KBM-7 (cell line): Measurements from ENCODE around the gene CACNA2D2.

Experiments
- DNase-seq: peaks from one replicate; pipeline ENCODE4 v3.0.0-alpha.2; 2015
- in situ Hi-C: fragments of 300-500 bp; cut with MboI; formaldehyde crosslinking; loops from 2 replicates; pipeline ENCODE4 v1.14.3; 2020; ENCODE audit warnings: low sequenced_read_pairs, low pct_unique_long_range_greater_than_20kb, mixed read lengths

CACNA2D2 gene

GRCh38 chr3:50325113-50325480, 178.3 kb downstream of the CACNA2D2 start:
- in situ Hi-C loops: no loop called here
- DNase-seq: no peak

- in situ Hi-C loops: no loop called here
- peak; percentile 77 for DNase-seq
These were observed 178.9 kb downstream of the CACNA2D2 start for GRCh38 chr3:50324351-50325112.

GRCh38 chr3:50323614-50324199, 179.7 kb downstream of the CACNA2D2 start:
- in situ Hi-C loops: no loop called here

GRCh38 chr3:50323092-50323600, 180.3 kb downstream of the CACNA2D2 start:
- in situ Hi-C loops: no loop called here
- no peak for DNase-seq

More at GRCh38 chr3:50323614-50324199, 179.7 kb downstream of the CACNA2D2 start:
- no peak for DNase-seq

- in situ Hi-C loops: no loop called here
- no peak for DNase-seq
These were observed 180.9 kb downstream of the CACNA2D2 start, which contains the start of gene HYAL2 for GRCh38 chr3:50322386-50323091. Gene HYAL2 (minus strand): TSS chr3:50322745. CDS start chr3:50320489, 2,256 bp downstream.

- in situ Hi-C loops: no loop called here
- DNase-seq: no peak
These were observed 181.4 kb downstream of the CACNA2D2 start for GRCh38 chr3:50322115-50322385.

- peak; percentile 89 for DNase-seq
- in situ Hi-C loops: no loop called here
These were observed 181.9 kb downstream of the CACNA2D2 start for GRCh38 chr3:50321336-50322114.

- DNase-seq: peak; percentile 69
- in situ Hi-C loops: no loop called here
These were observed 182.5 kb downstream of the CACNA2D2 start for GRCh38 chr3:50320853-50321335.

- no peak for DNase-seq
- in situ Hi-C loops: no loop called here
These were observed 183.4 kb downstream of the CACNA2D2 start for GRCh38 chr3:50319894-50320625.

GRCh38 chr3:50319181-50319893, 184.1 kb downstream of the CACNA2D2 start:
- in situ Hi-C loops: no loop called here
- DNase-seq: no peak

GRCh38 chr3:50318615-50319014, 184.8 kb downstream of the CACNA2D2 start:
- in situ Hi-C loops: no loop called here
- DNase-seq: no peak

- in situ Hi-C loops: no loop called here
- DNase-seq: no peak
These were observed 185.3 kb downstream of the CACNA2D2 start for GRCh38 chr3:50318163-50318562.

- DNase-seq: no peak
- in situ Hi-C loops: no loop called here
These were observed 186.1 kb downstream of the CACNA2D2 start for GRCh38 chr3:50317300-50317699.

- no peak for DNase-seq
- in situ Hi-C loops: no loop called here
These were observed 186.7 kb downstream of the CACNA2D2 start for GRCh38 chr3:50316657-50317242.

- DNase-seq: no peak
- in situ Hi-C loops: no loop called here
These were observed 188.6 kb downstream of the CACNA2D2 start for GRCh38 chr3:50314816-50315215.

GRCh38 chr3:50314342-50314741, 189.1 kb downstream of the CACNA2D2 start:
- DNase-seq: no peak
- in situ Hi-C loops: no loop called here
